ENCODE measurements around the gene ACO2. TPM values are rescaled to one million over a fixed set of nuclear protein-coding genes. Genes with fewer than 3 reads are reported as not detected.
"Not testable (repeated sequence)": the region's sequence is repeated elsewhere in the genome, so short reads cannot be mapped to it uniquely, and the experiment has no call there.

The ACO2 gene
- total RNA-seq, 2 experiments from 2014 or later = 103 to 105 TPM

- POLR2A ChIA-PET = no interaction called here
- Mint-ChIP-seq H3K27ac (no peak overlapping the region), H3K9me3 (no peaks in the 10 kb centered on the region), H3K27me3 (no peaks in the 10 kb centered on the region), H3K4me1 (ENCODE audit: low read depth) (peaks cover 3% of the 10 kb centered on the region), H3K36me3 (no peaks in the 10 kb centered on the region), H3K4me3 (no peak overlapping the region)
- CTCF ChIA-PET = interaction anchor here (1.0 to 1.1 kb wide), 2 partner anchors 8 to 42 kb away, joined by 3 read pairs; no protein-coding TSS in a partner anchor
- intact Hi-C loops (cut with micrococcal nuclease) = no loop called here
- no peak for DNase-seq
Observed at GRCh38 chr22:41568811-41569210, 99.9 kb downstream of the ACO2 start.

DNA sequence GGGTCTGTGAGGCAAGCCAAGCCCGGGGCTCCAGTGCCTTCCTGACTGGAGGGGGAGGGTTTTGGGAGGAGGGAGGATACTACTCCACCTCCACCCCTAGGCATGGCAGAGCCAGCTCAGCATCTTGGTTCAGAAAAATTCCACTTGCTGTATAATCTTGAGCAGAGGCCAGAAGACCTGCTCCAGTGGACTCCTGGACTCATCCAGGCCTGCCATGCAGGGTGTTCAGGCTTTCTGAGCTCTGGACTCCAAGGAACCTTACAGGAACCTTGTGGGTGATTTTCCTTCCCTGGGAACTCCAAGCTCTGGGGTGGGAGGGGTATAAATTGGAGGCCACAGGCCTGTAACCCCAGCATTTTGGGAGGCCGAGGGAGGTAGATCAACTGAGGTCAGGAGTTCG is 101.3 kb downstream of the ACO2 start:
- no peak for DNase-seq
- H3K4me3 Mint-ChIP-seq = no peak overlapping the region
- no peaks in the 10 kb centered on the region for H3K36me3 Mint-ChIP-seq
- no peaks in the 10 kb centered on the region for H3K9me3 Mint-ChIP-seq
- ChIA-PET POLR2A (interaction anchor here (2.4 kb wide), 1 partner anchor 19 kb away, joined by 7 read pairs; the partner anchor contains the start of gene PMM1), CTCF (no interaction called here)
- no peaks in the 10 kb centered on the region for H3K27me3 Mint-ChIP-seq
- intact Hi-C loops (cut with micrococcal nuclease) = no loop called here
- no peak overlapping the region for H3K27ac Mint-ChIP-seq
- H3K4me1 Mint-ChIP-seq (ENCODE audit: low read depth) = peaks cover 3% of the 10 kb centered on the region

- Mint-ChIP-seq H3K27ac (no peak overlapping the region), H3K4me1 (ENCODE audit: low read depth) (no peaks in the 10 kb centered on the region), H3K9me3 (no peaks in the 10 kb centered on the region), H3K27me3 (no peaks in the 10 kb centered on the region), H3K36me3 (peaks cover 9% of the 10 kb centered on the region), H3K4me3 (no peak overlapping the region)
- POLR2A ChIA-PET = interaction anchor here (2.4 kb wide), 1 partner anchor 18 kb away, joined by 7 read pairs; the partner anchor contains the start of gene PMM1
- no peak for DNase-seq
- intact Hi-C loops (cut with micrococcal nuclease) = no loop called here
- CTCF ChIA-PET = interaction anchor here (0.6 kb wide), 1 partner anchor 353 kb away, joined by 3 read pairs; no protein-coding TSS in a partner anchor
Observed at GRCh38 chr22:41571786-41572185, 102.9 kb downstream of the ACO2 start.

- H3K27ac Mint-ChIP-seq; POLR2A ChIA-PET; H3K27me3 Mint-ChIP-seq; H3K9me3 Mint-ChIP-seq; H3K4me3 Mint-ChIP-seq; CTCF ChIA-PET; H3K4me1 Mint-ChIP-seq (ENCODE audit: low read depth); DNase-seq; intact Hi-C loops (cut with micrococcal nuclease): not testable (repeated sequence)
- H3K36me3 Mint-ChIP-seq = peaks cover 12% of the 10 kb centered on the region
Observed at GRCh38 chr22:41572305-41572704, 103.4 kb downstream of the ACO2 start.

- Mint-ChIP-seq H3K4me3 (no peak overlapping the region), H3K27me3 (no peaks in the 10 kb centered on the region), H3K4me1 (ENCODE audit: low read depth) (no peaks in the 10 kb centered on the region), H3K9me3 (no peaks in the 10 kb centered on the region), H3K27ac (no peak overlapping the region), H3K36me3 (peaks cover 15% of the 10 kb centered on the region)
- ChIA-PET CTCF (no interaction called here), POLR2A (no interaction called here)
- DNase-seq = no peak
- intact Hi-C loops (cut with micrococcal nuclease) = no loop called here
Observed at GRCh38 chr22:41573677-41574076, 104.8 kb downstream of the ACO2 start.

- intact Hi-C loops (cut with micrococcal nuclease) = no loop called here
- Mint-ChIP-seq H3K9me3 (no peaks in the 10 kb centered on the region), H3K36me3 (peaks cover 15% of the 10 kb centered on the region), H3K27me3 (no peaks in the 10 kb centered on the region), H3K4me1 (ENCODE audit: low read depth) (no peaks in the 10 kb centered on the region), H3K27ac (no peak overlapping the region), H3K4me3 (no peak overlapping the region)
- POLR2A ChIA-PET = no interaction called here
- DNase-seq = no peak
- CTCF ChIA-PET = no interaction called here
Observed at GRCh38 chr22:41574847-41575381, 106.0 kb downstream of the ACO2 start.

- ChIA-PET CTCF (no interaction called here), POLR2A (no interaction called here)
- Mint-ChIP-seq H3K36me3 (peaks cover 15% of the 10 kb centered on the region), H3K9me3 (no peaks in the 10 kb centered on the region), H3K27ac (no peak overlapping the region), H3K27me3 (no peaks in the 10 kb centered on the region), H3K4me1 (ENCODE audit: low read depth) (no peaks in the 10 kb centered on the region), H3K4me3 (no peak overlapping the region)
- intact Hi-C loops (cut with micrococcal nuclease) = no loop called here
- DNase-seq = no peak
Observed at GRCh38 chr22:41575533-41575932, 106.6 kb downstream of the ACO2 start.

- ChIA-PET POLR2A (no interaction called here), CTCF (interaction anchor here (0.7 to 1.1 kb wide), 3 partner anchors 8 to 90 kb away, joined by 3 to 6 read pairs (median 3); no protein-coding TSS in a partner anchor)
- intact Hi-C loops (cut with micrococcal nuclease) = no loop called here
- Mint-ChIP-seq H3K36me3 (peaks cover 15% of the 10 kb centered on the region), H3K9me3 (no peaks in the 10 kb centered on the region), H3K27me3 (no peaks in the 10 kb centered on the region), H3K27ac (no peak overlapping the region), H3K4me3 (no peak overlapping the region), H3K4me1 (ENCODE audit: low read depth) (no peaks in the 10 kb centered on the region)
- DNase-seq = peak; percentile 53
Observed at GRCh38 chr22:41576877-41577276, 108.0 kb downstream of the ACO2 start.

GRCh38 chr22:41578114-41578513 is 109.2 kb downstream of the ACO2 start:
- peaks cover 20% of the 10 kb centered on the region for H3K36me3 Mint-ChIP-seq
- no peak overlapping the region for H3K4me3 Mint-ChIP-seq
- intact Hi-C loops (cut with micrococcal nuclease) = no loop called here
- ChIA-PET POLR2A (interaction anchor here (0.7 kb wide), 1 partner anchor 11 kb away, joined by 4 read pairs; the partner anchor contains the start of gene PMM1), CTCF (interaction anchor here (1.1 kb wide), 1 partner anchor 89 kb away, joined by 6 read pairs; no protein-coding TSS in a partner anchor)
- H3K9me3 Mint-ChIP-seq = no peaks in the 10 kb centered on the region
- H3K27ac Mint-ChIP-seq = no peak overlapping the region
- no peaks in the 10 kb centered on the region for H3K27me3 Mint-ChIP-seq
- no peak for DNase-seq
- no peaks in the 10 kb centered on the region for H3K4me1 Mint-ChIP-seq (ENCODE audit: low read depth)

Other genes starting within 250 kb of the ACO2 start
- gene CHADL, start 228.2 kb upstream of the ACO2 start, total RNA-seq = under 1 TPM; 0.12 to 0.21 TPM
- gene RANGAP1, start 182.9 kb upstream of the ACO2 start, total RNA-seq = 100 to 1,000 TPM; 154 to 156 TPM
- gene ZC3H7B, start 167.6 kb upstream of the ACO2 start, total RNA-seq = 10 to 100 TPM; 37.7 to 39.3 TPM
- 1 to 10 TPM; 1.4 to 1.6 TPM for gene TEF, start 87.2 kb upstream of the ACO2 start, total RNA-seq
- gene TOB2, start 22.3 kb upstream of the ACO2 start, total RNA-seq = 10 to 100 TPM; 34.2 TPM
- 10 to 100 TPM; 55.4 to 60.0 TPM for gene PHF5A, start 425 bp upstream of the ACO2 start, total RNA-seq
- 10 to 100 TPM; 23.3 to 23.8 TPM for gene POLR3H, start 75.4 kb downstream of the ACO2 start, total RNA-seq
- not detected for gene CSDC2, start 91.9 kb downstream of the ACO2 start, total RNA-seq
- gene PMM1, start 120.7 kb downstream of the ACO2 start, total RNA-seq = 10 to 100 TPM; 45.1 to 46.4 TPM
- gene DESI1, start 151.9 kb downstream of the ACO2 start, total RNA-seq = 10 to 100 TPM; 55.5 to 57.9 TPM
- gene XRCC6, start 152.2 kb downstream of the ACO2 start, total RNA-seq = 100 to 1,000 TPM; 403 to 409 TPM
- 100 to 1,000 TPM; 236 to 242 TPM for gene SNU13, start 219.8 kb downstream of the ACO2 start, total RNA-seq
- gene MEI1, start 230.4 kb downstream of the ACO2 start, total RNA-seq = 10 to 100 TPM; 51.3 to 52.3 TPM